HG03442 (cell line): ENCODE measurements around the gene RNPC3.

Source experiments
- ATAC-seq: cut with Tn5 transposase; IDR thresholded peaks from one replicate; pipeline ENCODE4 v1.9.1; 2021; ENCODE audit warnings: mild to moderate bottlenecking, moderate library complexity; ENCODE audit not compliant: unreplicated experiment

Gene RNPC3, protein sequence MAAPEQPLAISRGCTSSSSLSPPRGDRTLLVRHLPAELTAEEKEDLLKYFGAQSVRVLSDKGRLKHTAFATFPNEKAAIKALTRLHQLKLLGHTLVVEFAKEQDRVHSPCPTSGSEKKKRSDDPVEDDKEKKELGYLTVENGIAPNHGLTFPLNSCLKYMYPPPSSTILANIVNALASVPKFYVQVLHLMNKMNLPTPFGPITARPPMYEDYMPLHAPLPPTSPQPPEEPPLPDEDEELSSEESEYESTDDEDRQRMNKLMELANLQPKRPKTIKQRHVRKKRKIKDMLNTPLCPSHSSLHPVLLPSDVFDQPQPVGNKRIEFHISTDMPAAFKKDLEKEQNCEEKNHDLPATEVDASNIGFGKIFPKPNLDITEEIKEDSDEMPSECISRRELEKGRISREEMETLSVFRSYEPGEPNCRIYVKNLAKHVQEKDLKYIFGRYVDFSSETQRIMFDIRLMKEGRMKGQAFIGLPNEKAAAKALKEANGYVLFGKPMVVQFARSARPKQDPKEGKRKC

DNA sequence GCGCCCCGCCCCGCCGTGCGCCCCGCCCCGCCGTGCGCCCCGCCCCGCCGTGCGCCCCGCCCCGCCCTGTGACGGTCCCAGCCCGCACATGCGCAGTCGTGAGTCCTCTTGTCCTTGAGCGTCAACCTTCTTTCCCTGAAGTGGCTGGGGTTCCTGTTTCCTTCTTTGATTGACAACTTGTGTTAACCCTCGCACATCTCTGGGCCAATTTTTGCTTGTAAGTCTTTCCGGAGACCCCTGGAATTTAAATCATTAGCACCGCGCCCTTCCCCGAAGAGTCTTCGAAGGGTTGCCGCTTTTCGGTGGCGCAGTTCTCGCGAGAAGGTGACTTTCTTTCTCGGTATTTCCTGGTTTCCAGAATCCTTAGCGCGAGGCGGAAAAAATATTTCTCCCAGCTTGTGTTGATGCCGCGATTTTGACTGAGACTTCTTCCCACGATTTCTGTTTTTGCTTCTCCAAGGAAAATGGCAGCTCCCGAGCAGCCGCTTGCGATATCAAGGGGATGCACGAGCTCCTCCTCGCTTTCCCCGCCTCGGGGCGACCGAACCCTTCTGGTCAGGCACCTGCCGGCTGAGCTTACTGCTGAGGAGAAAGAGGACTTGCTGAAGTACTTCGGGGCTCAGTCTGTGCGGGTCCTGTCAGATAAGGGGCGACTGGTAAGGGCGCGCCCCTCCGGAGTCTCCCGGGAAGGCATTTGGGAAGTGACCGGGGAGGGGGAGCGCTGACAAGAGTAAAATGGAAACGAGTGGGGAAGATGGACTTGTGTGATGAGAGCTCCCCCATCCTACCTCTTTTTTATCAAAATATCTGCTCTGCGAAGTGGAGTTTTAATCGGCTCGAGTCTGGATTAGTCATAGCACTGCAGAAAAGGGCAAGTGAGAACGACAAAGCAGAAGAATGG lies at the start of gene RNPC3:
TSS of gene RNPC3 (plus strand) at position 93 of the 901 bp plus-strand sequence. CDS start at position 465, 372 bp downstream.
- ATAC-seq, result peak; percentile 71

DNA sequence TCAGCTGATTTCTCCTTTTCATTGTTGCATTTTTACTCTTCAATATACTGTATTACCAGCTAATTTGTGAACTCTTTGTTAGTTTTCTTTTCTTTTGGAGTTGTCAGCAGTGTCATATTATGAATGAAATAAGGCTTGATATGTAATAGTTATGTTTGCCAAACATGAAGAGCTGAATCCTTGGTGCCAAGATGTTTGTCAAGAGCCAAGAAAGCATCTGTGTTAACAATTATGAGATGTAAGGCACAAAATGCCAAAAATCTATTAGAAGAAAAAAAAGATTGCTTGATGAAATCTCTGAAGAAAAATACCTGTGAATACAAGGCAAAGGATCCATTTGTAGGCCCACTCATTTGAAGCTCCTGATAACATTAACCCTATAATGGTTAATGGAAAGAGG lies 48.4 kb upstream of the RNPC3 start:
- ATAC-seq, result no peak

DNA sequence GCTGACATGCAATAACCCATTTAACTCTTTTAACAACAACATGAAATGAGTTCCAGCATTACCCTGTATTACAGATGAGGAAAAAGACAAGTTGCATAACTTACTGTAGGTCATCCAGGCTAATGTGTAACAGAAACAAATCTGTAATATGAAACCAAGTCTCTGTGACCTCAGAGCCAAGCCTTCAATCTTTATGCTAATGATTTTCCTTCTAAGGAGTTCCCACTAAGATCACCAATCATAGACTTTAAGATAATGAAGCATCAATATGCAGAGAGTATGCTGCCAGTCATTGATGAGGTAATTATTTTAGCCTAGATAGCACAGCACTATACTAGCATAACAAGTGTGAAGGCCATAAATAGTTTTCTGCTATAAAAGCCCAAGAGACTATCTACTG lies 35.6 kb upstream of the RNPC3 start:
- no peak for ATAC-seq

DNA sequence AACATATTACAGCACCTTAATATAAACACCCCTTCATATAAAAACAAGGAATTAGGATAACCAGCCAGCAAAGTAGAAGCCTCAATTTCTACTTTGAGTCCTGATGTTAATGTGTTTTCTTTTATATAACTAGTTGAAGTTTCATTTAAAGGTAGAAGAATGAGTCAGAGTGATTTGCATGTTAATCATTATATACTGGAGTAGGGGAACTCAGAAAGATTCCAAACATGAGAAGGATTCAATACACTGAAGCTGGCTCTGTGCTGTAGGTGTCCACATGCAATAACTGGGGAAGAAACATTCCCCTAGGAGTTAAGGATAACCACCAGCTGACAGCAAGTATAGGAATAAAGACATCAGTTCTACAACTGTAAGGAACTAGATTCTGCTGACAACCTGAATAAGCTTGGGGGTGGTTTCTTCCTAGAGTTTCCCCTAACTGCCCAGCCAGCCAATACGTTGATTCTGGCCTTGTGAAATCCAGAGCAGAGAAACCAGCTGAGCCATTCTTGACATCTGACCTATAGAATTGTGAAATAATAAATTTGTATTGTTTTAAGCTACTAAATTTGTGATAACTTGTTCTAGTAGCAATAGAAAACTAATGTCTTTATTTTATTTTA lies 33.4 kb upstream of the RNPC3 start:
- ATAC-seq, result no peak

DNA sequence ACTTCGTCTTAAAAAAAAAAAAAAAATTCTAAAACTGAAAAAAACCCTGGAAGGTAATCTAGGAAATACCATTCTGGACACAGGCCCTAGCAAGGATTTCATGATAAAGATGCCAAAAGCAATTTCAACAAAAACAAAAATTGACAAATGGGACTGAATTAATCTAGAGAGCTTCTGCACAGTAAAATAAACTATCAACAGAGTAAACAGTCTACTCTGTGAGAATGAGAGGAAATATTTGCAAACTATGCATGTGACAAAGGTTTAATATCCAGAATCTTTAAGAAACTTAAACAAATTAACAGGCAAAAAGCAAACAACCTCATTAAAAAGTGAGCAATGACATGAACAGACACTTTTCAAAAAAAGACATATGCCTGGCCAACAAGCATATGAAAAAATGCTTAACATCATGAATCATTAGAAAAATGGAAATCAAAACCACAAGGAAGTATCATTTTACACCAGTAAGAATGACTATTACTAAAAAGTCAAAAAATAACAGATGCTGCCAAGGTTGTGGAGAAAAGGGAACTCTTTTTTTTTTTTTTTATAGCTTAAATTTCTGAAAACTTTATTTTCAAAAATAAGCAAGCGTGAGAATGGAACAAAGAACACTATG lies 29.4 kb upstream of the RNPC3 start:
- no peak for ATAC-seq

DNA sequence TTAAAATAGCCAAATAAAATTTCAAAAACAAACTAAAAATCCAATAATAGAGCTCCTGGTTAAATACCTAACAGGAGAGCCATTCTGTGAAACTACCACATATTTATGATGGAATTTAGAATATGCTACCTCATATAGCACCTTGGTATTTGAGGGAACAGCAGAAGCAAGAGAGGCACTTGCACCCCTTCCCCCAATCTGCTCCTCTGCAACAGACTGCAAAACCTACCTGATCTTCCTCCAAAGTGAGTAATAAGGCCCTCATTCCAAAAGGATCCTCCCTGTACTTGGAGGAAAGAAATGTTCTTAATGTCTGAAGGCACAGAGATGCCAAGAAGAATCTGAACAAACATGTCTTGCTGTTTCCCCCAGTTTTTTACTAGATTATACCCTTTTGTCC lies 28.1 kb upstream of the RNPC3 start:
- no peak for ATAC-seq

DNA sequence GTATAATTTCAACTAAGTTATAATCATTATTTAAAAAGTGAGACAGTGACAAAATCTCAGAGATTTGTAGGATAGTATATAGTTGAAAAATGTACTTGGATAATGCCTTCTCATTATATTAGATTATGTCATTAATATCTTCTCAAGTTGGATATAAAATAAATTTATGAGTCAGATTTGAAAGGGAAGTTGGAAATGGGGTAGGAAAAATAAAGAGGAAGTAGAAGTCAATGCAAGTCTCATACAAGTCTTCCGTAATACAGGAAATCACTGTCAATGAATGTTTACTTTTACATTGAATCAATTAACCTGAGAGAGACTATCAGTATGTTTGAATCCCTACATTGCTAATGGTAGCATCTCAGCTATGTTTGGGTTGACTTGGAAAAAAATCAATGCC lies 16.2 kb upstream of the RNPC3 start:
- no peak for ATAC-seq

GRCh38 chr1:103513711-103514110 lies 11.8 kb upstream of the RNPC3 start:
- no peak for ATAC-seq

DNA sequence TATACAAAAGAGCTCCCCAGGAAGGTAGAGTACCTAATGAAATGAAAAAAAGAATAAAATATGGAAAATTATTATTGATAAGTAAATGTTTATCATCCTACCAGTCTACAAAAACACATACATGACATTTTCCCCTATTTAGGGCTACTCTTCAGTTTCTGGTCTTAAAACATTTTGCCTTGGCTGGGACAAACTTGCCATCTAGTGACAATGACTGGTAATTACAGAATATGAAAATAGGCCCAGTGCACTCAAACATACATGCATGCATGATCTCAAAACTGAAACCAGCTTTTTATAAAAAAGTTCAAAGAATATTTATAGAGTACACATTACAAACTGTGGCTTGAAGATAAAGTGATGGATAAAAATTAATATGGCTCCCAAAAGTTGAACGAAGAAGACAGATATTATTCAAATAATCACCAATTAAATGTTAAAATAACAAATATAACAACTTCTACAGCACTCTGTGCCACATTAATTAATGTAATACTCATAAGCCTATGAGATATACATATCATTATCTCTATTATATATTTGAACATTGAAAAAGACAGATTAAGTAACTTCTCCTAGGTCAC lies 10.5 kb upstream of the RNPC3 start:
- peak; percentile 65 for ATAC-seq

DNA sequence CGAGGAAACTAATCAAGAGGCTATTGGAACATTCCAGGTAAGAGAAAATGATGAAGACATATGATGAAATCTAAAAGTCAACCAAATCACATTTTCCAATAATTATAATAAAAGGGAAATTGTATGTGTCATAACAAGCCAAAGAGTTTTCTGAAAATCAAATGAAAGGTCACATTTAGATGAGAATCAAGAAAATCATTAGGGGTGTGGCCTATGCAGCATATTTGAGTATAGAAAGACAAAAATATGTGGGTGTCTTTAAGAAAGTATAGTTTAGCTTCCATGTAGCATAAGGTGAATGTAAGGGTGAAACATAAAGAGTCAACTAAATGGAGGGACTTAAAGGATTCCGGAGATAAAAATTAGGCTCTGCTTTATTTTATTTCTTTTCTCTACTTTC lies 9.2 kb upstream of the RNPC3 start:
- no peak for ATAC-seq

GRCh38 chr1:103516693-103517092 lies 8.8 kb upstream of the RNPC3 start:
- ATAC-seq, result no peak

GRCh38 chr1:103517380-103518047 lies 8.0 kb upstream of the RNPC3 start:
- peak; percentile 91 for ATAC-seq

DNA sequence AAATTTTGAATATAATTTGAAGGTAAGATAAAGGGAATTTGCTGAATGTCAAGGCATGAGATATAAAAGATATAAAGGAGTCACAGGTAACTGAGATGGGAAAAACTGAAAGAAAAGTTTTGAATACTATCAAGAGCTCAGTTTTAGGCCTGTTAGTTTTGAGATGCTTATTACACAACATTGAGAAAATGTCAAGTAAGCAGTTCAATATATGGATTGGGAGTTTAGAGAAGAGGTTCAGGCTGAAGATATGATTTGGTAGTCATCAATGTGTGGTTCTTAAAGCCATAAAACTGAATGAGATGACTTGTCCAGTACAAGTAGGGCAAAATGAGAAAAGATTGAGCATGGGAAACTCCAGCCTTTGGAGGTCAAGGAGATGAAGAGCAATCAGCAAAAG lies 4.7 kb upstream of the RNPC3 start:
- no peak for ATAC-seq

- ATAC-seq, result no peak
Observed at GRCh38 chr1:103523346-103523745, 2.2 kb upstream of the RNPC3 start.

DNA sequence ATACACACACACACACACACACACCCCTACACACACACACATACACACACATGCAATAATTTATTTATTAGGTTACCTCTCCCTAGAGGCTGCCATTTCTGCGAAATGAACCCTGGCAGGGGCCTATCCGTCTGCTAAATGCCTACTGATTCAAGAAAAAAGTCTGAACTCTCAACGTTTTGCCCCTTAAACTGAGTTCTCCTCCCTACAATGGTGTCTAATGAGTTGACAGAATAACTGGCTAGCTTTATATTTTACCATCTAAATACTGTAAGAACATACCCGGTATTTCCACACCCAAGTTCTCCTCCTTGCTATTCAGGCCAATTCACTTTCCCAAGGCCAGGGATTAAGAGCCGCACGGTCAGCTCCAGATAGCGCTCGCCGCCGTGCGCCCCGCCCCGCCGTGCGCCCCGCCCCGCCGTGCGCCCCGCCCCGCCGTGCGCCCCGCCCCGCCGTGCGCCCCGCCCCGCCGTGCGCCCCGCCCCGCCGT lies 339 bp upstream of the RNPC3 start:
- ATAC-seq, result peak; percentile 41

DNA sequence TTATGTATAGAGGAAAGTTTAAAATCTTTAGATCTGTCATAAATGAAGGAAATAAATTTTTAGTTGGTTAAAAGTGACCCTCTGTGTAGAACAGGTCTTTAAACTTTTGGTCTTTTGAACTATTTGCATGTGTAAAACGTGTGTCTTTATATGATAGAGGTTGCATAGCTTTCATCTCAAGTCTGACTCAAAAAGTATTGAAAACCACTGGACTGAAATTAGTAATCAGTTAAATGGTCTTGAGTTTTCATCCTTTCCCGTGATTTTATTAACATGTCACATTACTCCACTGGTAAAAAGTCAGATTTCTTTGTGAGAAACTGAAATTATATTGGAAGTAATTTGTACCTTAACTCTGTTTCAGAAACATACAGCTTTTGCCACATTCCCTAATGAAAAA lies 1.8 kb downstream of the RNPC3 start:
- peak; percentile 29 for ATAC-seq

DNA sequence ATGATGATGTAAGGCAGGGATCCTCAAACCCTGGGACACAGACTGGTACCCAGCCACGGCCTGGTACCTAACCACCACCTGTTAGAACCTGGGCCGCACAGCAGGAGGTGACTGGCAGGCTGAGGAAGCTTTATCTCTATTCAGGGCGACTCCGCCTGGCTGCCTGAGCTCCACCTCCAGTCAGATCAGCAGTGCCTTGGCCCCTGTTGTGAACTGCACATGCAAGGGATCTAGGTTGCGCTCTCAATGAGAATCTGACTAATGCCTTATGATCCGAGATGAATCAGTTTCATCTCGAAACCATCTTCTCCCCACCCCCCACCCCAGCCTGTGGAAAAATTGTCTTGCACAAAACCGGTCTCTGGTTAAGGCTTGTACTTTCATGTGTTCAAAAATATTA lies 4.2 kb downstream of the RNPC3 start:
- no peak for ATAC-seq

- no peak for ATAC-seq
Observed at GRCh38 chr1:103538226-103538625, 12.7 kb downstream of the RNPC3 start.

- ATAC-seq, result no peak
Observed at GRCh38 chr1:103541431-103541830, 15.9 kb downstream of the RNPC3 start.

- no peak for ATAC-seq
Observed at GRCh38 chr1:103546496-103546895, 21.0 kb downstream of the RNPC3 start.
